Ishikawa (cell line): ENCODE measurements around the gene NARF.

Source experiments
- CEBPB ChIP-seq: IDR thresholded peaks from 2 replicates; pipeline ENCODE4 v1.6.1; 2012
- EGR1 ChIP-seq: IDR thresholded peaks from 2 replicates; pipeline ENCODE4 v1.6.1; 2012
- EP300 ChIP-seq: IDR thresholded peaks from 2 replicates; pipeline ENCODE4 v1.6.1; 2012; ENCODE audit warnings: borderline replicate concordance
- NFIC ChIP-seq: IDR thresholded peaks from 2 replicates; pipeline ENCODE4 v1.6.1; 2012
- RAD21 ChIP-seq: IDR thresholded peaks from 2 replicates; pipeline ENCODE4 v1.6.1; 2012; ENCODE audit warnings: low read depth
- TAF1 ChIP-seq: IDR thresholded peaks from 2 replicates; pipeline ENCODE4 v1.6.1; 2012; ENCODE audit warnings: low read depth, mild to moderate bottlenecking
- TCF12 ChIP-seq: IDR thresholded peaks from 2 replicates; pipeline ENCODE4 v1.6.1; 2012; ENCODE audit warnings: low read depth
- TEAD4 ChIP-seq: IDR thresholded peaks from 2 replicates; pipeline ENCODE4 v1.6.1; 2012
- YY1 ChIP-seq: IDR thresholded peaks from 2 replicates; pipeline ENCODE4 v1.6.1; 2012; ENCODE audit warnings: low read depth
- ZBTB7A ChIP-seq: IDR thresholded peaks from 2 replicates; pipeline ENCODE4 v1.6.1; 2012; ENCODE audit warnings: low read depth
- TF ChIP-seq, protein P1 (sequence below): IDR thresholded peaks from 2 replicates; pipeline ENCODE4 v1.6.1; 2012; ENCODE audit warnings: low read depth, mild to moderate bottlenecking
- TF ChIP-seq, protein P2 (sequence below): IDR thresholded peaks from 2 replicates; pipeline ENCODE4 v1.6.1; 2012
- TF ChIP-seq, protein P3 (sequence below): IDR thresholded peaks from 2 replicates; pipeline ENCODE4 v1.6.1; 2012

Gene NARF

DNA sequence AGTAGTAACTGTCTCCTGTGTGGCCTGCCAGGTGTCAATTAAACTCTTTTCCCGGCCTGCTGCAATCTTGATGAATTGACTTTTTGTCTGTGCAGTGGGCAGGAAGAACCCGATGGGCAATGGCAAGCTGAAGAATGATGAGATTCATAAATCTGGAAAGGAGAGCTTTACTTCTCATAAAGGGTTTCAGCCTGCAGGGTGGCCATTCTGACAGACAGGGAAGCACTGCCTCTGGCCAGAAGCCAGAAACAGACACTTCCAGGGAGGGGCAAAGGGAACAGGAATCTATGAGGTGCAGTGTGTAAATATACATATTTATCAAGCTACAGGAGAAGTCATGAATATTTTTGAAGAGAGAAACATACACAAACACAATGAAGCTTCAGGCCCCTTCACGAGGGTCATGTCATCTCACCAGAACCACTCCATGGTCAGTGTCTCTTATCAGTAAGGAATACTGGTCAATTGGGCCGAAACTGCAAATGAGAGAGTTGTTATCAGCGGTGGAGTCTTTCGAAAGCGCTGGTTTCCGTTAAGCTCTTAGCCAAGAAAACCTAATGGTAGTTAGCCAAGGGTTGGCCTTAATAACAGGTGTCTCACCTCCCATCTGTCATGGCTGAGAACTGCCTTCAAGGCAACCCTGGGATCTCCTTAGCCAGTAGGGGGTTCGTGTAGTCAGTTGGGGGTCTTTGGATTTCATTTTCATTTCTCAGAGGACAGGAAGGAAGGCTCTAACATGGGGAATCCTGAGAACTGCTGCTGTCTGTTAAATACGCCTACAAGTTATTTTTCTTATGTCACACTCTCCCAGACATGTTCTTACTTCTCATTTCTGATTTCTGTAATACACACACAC lies 1.2 kb upstream of the NARF start:
- TF ChIP-seq TCF12 (no peak), YY1 (no peak), RAD21 (no peak), ZBTB7A (no peak), EGR1 (no peak), CEBPB (no peak)
- TF ChIP-seq, protein P1, sequence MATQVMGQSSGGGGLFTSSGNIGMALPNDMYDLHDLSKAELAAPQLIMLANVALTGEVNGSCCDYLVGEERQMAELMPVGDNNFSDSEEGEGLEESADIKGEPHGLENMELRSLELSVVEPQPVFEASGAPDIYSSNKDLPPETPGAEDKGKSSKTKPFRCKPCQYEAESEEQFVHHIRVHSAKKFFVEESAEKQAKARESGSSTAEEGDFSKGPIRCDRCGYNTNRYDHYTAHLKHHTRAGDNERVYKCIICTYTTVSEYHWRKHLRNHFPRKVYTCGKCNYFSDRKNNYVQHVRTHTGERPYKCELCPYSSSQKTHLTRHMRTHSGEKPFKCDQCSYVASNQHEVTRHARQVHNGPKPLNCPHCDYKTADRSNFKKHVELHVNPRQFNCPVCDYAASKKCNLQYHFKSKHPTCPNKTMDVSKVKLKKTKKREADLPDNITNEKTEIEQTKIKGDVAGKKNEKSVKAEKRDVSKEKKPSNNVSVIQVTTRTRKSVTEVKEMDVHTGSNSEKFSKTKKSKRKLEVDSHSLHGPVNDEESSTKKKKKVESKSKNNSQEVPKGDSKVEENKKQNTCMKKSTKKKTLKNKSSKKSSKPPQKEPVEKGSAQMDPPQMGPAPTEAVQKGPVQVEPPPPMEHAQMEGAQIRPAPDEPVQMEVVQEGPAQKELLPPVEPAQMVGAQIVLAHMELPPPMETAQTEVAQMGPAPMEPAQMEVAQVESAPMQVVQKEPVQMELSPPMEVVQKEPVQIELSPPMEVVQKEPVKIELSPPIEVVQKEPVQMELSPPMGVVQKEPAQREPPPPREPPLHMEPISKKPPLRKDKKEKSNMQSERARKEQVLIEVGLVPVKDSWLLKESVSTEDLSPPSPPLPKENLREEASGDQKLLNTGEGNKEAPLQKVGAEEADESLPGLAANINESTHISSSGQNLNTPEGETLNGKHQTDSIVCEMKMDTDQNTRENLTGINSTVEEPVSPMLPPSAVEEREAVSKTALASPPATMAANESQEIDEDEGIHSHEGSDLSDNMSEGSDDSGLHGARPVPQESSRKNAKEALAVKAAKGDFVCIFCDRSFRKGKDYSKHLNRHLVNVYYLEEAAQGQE, result no peak
- TF ChIP-seq, protein P2, sequence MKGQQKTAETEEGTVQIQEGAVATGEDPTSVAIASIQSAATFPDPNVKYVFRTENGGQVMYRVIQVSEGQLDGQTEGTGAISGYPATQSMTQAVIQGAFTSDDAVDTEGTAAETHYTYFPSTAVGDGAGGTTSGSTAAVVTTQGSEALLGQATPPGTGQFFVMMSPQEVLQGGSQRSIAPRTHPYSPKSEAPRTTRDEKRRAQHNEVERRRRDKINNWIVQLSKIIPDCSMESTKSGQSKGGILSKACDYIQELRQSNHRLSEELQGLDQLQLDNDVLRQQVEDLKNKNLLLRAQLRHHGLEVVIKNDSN, result no peak

DNA sequence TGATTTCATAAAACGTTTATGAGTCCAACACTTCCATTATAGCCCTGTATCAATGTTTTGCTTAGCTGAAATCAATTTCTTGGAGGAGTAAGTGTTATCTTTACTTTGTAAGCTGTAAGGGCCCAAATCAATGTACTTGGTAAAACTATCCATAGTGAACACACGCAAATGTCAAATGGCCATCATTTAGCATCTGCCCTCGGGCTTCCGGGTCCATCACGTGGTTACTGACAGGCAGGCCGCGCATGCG lies 687 bp upstream of the NARF start:
- TF ChIP-seq, protein P3, sequence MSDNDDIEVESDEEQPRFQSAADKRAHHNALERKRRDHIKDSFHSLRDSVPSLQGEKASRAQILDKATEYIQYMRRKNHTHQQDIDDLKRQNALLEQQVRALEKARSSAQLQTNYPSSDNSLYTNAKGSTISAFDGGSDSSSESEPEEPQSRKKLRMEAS, result peak; percentile 66
- TF ChIP-seq, protein P2, result peak; percentile 97
- TF ChIP-seq, protein P1, result no peak

DNA sequence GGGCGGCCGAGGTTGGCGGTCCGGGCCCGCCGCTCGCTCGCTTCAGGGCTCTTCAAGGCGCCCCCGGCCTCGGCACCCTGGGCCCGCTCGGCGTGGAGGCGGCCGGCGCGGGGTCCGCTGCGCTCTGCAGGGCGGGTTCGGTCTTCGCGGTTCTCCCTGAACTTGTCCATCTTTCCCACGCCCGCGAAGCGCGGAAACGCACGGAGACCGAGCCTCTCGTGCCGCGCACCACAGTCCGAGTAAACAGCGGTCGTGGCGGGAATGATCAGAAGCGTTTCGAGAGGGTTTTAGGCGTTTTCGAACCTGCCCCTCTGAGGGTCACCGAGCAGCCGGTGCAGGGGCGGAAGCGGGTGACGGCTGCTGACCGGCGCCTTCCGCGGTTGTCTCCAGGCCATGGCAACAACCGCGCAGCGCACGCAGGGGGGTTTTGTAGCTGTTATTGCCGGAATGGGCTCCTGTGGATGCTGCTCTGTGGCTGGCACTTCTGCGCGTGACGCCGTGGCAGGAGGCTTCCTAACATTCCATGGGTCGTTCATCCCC lies 414 bp downstream of the NARF start:
- TF ChIP-seq TCF12 (no peak), ZBTB7A (no peak), EGR1 (no peak), TAF1 (no peak)
- TF ChIP-seq, protein P1, result no peak

DNA sequence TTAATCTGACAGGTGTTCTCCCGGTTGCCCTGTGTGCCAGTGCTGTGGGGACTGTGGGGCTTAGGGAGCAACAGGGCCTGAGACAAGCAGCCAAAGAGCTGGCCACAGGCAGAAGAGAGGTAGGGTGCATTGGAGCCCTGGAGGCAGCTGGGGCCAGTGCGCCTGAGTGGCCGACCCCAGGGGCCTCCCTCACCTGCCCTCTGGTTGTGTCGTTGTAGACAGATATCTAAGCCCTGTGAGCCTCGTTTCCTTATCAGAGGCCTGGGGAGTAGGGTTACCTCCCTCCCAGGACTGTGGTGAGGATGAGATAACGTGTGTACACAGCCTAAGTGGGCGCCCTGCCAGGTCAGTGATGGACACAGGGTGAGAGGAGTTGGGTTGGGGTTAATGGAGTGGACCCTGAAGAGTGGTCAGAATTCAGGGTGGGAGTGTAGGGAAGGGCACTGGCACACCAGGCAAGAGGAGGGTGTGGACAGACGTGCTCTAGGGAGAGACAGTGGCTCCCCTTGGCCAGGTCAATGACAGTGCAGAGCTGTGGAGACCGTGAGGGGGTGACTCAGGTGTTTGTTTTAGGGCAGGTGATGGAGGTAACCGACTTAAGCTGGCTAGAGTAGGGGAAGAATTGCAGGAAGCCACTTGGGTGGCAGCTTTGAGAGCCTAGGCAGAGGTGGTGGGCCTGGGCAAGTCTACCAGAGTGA lies 3.4 kb downstream of the NARF start:
- TF ChIP-seq TEAD4, result no peak
- TF ChIP-seq TAF1, result no peak
- TF ChIP-seq CEBPB, result no peak
- no peak for TF ChIP-seq EGR1
- TF ChIP-seq, protein P1, result no peak
- TF ChIP-seq EP300, result no peak
- TF ChIP-seq NFIC, result no peak
- TF ChIP-seq RAD21, result no peak
- no peak for TF ChIP-seq TCF12
- no peak for TF ChIP-seq ZBTB7A
- TF ChIP-seq, protein P3, result no peak
- TF ChIP-seq YY1, result no peak
